Muscle of leg (tissue), 11 donors: Measurements from ENCODE around the gene SURF2. TPM values are rescaled to one million over a fixed set of nuclear protein-coding genes. Genes with fewer than 3 reads are reported as not detected.
"Not testable (repeated sequence)": the region's sequence is repeated elsewhere in the genome, so short reads cannot be mapped to it uniquely, and the experiment has no call there.

ENCODE experiments used
- DNase-seq: peaks from one replicate; pipeline ENCODE4 v3.0.0; 2013
- H3K27ac ChIP-seq: one replicate; pipeline ENCODE4 v1.5.1; 2013; ENCODE audit warnings: mild to moderate bottlenecking, low read length, control low read depth
- H3K27me3 ChIP-seq: one replicate; pipeline ENCODE4 v1.6.1; 2013; ENCODE audit warnings: low read length; ENCODE audit not compliant: control insufficient read depth, insufficient read depth
- H3K36me3 ChIP-seq: one replicate; pipeline ENCODE4 v1.6.1; 2013; ENCODE audit warnings: low read length; ENCODE audit not compliant: control insufficient read depth, insufficient read depth
- H3K4me1 ChIP-seq: one replicate; pipeline ENCODE4 v1.6.1; 2013; ENCODE audit warnings: low read length; ENCODE audit not compliant: control insufficient read depth, insufficient read depth
- H3K4me3 ChIP-seq: one replicate; pipeline ENCODE4 v1.5.1; 2013; ENCODE audit warnings: low read length, control low read depth
- H3K9me3 ChIP-seq: replicated peaks from 2 replicates; pipeline ENCODE4 v1.6.1; 2013; ENCODE audit warnings: low read depth, low read length; ENCODE audit not compliant: control insufficient read depth
- WGBS: methylation state at CpG from one replicate; pipeline ENCODE4 v1.1.5; 2013; ENCODE audit warnings: missing lambda C conversion rate; ENCODE audit not compliant: insufficient coverage; 5-methylcytosine and 5-hydroxymethylcytosine counted together
- polyA plus RNA-seq, 8 donors: library from polyadenylated mRNA; unstranded; fragments of 120-200 nt; gene quantifications; one replicate each; pipeline versions ENCODE4 v1.2.1 to v1.2.3, GENCODE V29; 2013; ENCODE audit warnings: inconsistent platforms in 1 of 8, low replicate concordance in 1 of 8; ENCODE audit not compliant: insufficient read length in 8 of 8, insufficient read depth in 1 of 8
- total RNA-seq: library from RNA; stranded (reverse); fragments of 120-200 nt; gene quantifications from one replicate; pipeline ENCODE4 v1.2.4, GENCODE V29; 2013

Gene SURF2
- total and polyA plus RNA-seq, 9 donors: 10.2 to 15.3 (median 13.0) TPM

GRCh38 chr9:133334888-133335287 lies 21.5 kb upstream of the SURF2 start:
- Histone ChIP-seq H3K4me1 (peaks cover 16% of the 10 kb centered on the region), H3K36me3 (peaks cover 63% of the 10 kb centered on the region), H3K4me3 (peak overlapping the region; percentile 88)
- H3K27ac ChIP-seq, H3K27me3 ChIP-seq, DNase-seq, H3K9me3 ChIP-seq: not testable (repeated sequence)
- WGBS: 87% methylated on average over 7 of the region's 11 CpGs

- WGBS: under 1% methylated on average over 54 of the region's 70 CpGs
- peaks cover 16% of the 10 kb centered on the region for H3K4me1 ChIP-seq
- DNase-seq: peak; percentile 96
- H3K27me3 ChIP-seq: no peaks in the 10 kb centered on the region
- peak within 1 kb of the TSS; percentile 88 for H3K4me3 ChIP-seq
- H3K36me3 ChIP-seq: peaks cover 64% of the 10 kb centered on the region
- no peaks in the 10 kb centered on the region for H3K9me3 ChIP-seq
- H3K27ac ChIP-seq: peak within 1 kb of the TSS; percentile 66
These were observed 20.2 kb upstream of the SURF2 start, which contains the start of gene SURF6 for GRCh38 chr9:133335924-133336811. Gene SURF6, minus strand, starts transcription at chr9:133336188. Its CDS starts 56 bp downstream, at chr9:133336132.

- Histone ChIP-seq H3K27me3 (no peaks in the 10 kb centered on the region), H3K27ac (no peak overlapping the region), H3K36me3 (peaks cover 63% of the 10 kb centered on the region), H3K9me3 (no peaks in the 10 kb centered on the region), H3K4me3 (no peak overlapping the region), H3K4me1 (peaks cover 22% of the 10 kb centered on the region)
- no peak for DNase-seq
- 78% methylated on average over 5 of the region's 5 CpGs for WGBS
These were observed 16.7 kb upstream of the SURF2 start for GRCh38 chr9:133339641-133340040.

- H3K36me3 ChIP-seq: peaks cover 67% of the 10 kb centered on the region
- WGBS: 50% methylated on average over 1 of the region's 3 CpGs
- no peaks in the 10 kb centered on the region for H3K27me3 ChIP-seq
- peaks cover 16% of the 10 kb centered on the region for H3K4me1 ChIP-seq
- H3K9me3 ChIP-seq: no peaks in the 10 kb centered on the region
- no peak overlapping the region for H3K4me3 ChIP-seq
- DNase-seq: no peak
- H3K27ac ChIP-seq: no peak overlapping the region
These were observed 16.1 kb upstream of the SURF2 start for GRCh38 chr9:133340256-133340655.

GRCh38 chr9:133340916-133341315 lies 15.4 kb upstream of the SURF2 start:
- 92% methylated on average over 12 of the region's 13 CpGs for WGBS
- Histone ChIP-seq H3K36me3 (peaks cover 74% of the 10 kb centered on the region), H3K27ac (no peak overlapping the region), H3K4me3 (no peak overlapping the region), H3K27me3 (no peaks in the 10 kb centered on the region), H3K4me1 (peaks cover 15% of the 10 kb centered on the region), H3K9me3 (no peaks in the 10 kb centered on the region)
- no peak for DNase-seq

GRCh38 chr9:133341369-133342068 lies 14.8 kb upstream of the SURF2 start:
- H3K27ac ChIP-seq: no peak overlapping the region
- DNase-seq: peak; percentile 61
- H3K4me3 ChIP-seq: no peak overlapping the region
- peaks cover 79% of the 10 kb centered on the region for H3K36me3 ChIP-seq
- no peaks in the 10 kb centered on the region for H3K9me3 ChIP-seq
- H3K4me1 ChIP-seq: peaks cover 18% of the 10 kb centered on the region
- H3K27me3 ChIP-seq: no peaks in the 10 kb centered on the region
- WGBS: 79% methylated on average over 13 of the region's 15 CpGs

GRCh38 chr9:133342069-133342406 lies 14.3 kb upstream of the SURF2 start:
- Histone ChIP-seq H3K4me3 (no peak overlapping the region), H3K27me3 (no peaks in the 10 kb centered on the region), H3K36me3 (peaks cover 79% of the 10 kb centered on the region), H3K9me3 (no peaks in the 10 kb centered on the region), H3K4me1 (peaks cover 21% of the 10 kb centered on the region), H3K27ac (no peak overlapping the region)
- DNase-seq: no peak
- WGBS: 70% methylated on average over 11 of the region's 12 CpGs

- 73% methylated on average over 9 of the region's 11 CpGs for WGBS
- Histone ChIP-seq H3K36me3 (peaks cover 79% of the 10 kb centered on the region), H3K4me1 (peaks cover 21% of the 10 kb centered on the region), H3K27me3 (no peaks in the 10 kb centered on the region), H3K9me3 (no peaks in the 10 kb centered on the region), H3K27ac (no peak overlapping the region), H3K4me3 (no peak overlapping the region)
- no peak for DNase-seq
These were observed 13.8 kb upstream of the SURF2 start for GRCh38 chr9:133342570-133342969.

- DNase-seq: no peak
- Histone ChIP-seq H3K4me3 (no peak overlapping the region), H3K27ac (no peak overlapping the region), H3K36me3 (peaks cover 73% of the 10 kb centered on the region), H3K4me1 (peaks cover 26% of the 10 kb centered on the region), H3K27me3 (no peaks in the 10 kb centered on the region), H3K9me3 (no peaks in the 10 kb centered on the region)
- WGBS: 96% methylated on average over 14 of the region's 19 CpGs
These were observed 12.3 kb upstream of the SURF2 start for GRCh38 chr9:133344071-133344470.

- 90% methylated on average over 12 of the region's 12 CpGs for WGBS
- Histone ChIP-seq H3K4me3 (no peak overlapping the region), H3K4me1 (peaks cover 35% of the 10 kb centered on the region), H3K36me3 (peaks cover 74% of the 10 kb centered on the region), H3K27ac (no peak overlapping the region), H3K27me3 (no peaks in the 10 kb centered on the region), H3K9me3 (no peaks in the 10 kb centered on the region)
- no peak for DNase-seq
These were observed 11.4 kb upstream of the SURF2 start for GRCh38 chr9:133344979-133345378.
